ENCODE data around the gene MAP2. TPM values are rescaled to one million over a fixed set of nuclear protein-coding genes. Genes with fewer than 3 reads are reported as not detected.

Gene MAP2
- total and polyA plus RNA-seq, 2 donors (not counting 3 experiments of a cell fraction or from before 2014, with no cell fraction given), result 19.4 to 46.1 TPM

- Histone ChIP-seq H4K20me1 (replicated peaks; ENCODE audit: control insufficient read depth, extremely low read depth, insufficient read depth, low read length) (no peaks in the 10 kb centered on the region), H3K9me3 (replicated peaks; ENCODE audit: control insufficient read depth, insufficient read depth, low read length) (no peaks in the 10 kb centered on the region), H3K9ac (replicated peaks; ENCODE audit: extremely low read depth, insufficient read depth, low read length) (peak overlapping the region; percentile 29), H3K4me1 (ENCODE audit: control insufficient read depth, extremely low read depth, insufficient read depth, low read length) (peaks cover 42% of the 10 kb centered on the region), H3K27me3 (ENCODE audit: control insufficient read depth in 2 of 2, insufficient read depth in 2 of 2, low read length in 2 of 2) (no peaks in the 10 kb centered on the region), H3K4me2 (ENCODE audit: insufficient read depth, low read length) (peak overlapping the region; percentile 74), H3K79me2 (ENCODE audit: control insufficient read depth, insufficient read depth, low read length) (no peaks in the 10 kb centered on the region), H2AFZ (ENCODE audit: low read depth, low read length) (peak overlapping the region; percentile 53), H3K9me1 (replicated peaks; ENCODE audit: control insufficient read depth, extremely low read depth, insufficient read depth, low read length) (no peaks in the 10 kb centered on the region), H3K27ac (ENCODE audit: insufficient read depth, low read depth, low read length) (peak overlapping the region; percentile 54), H3K4me3 (replicated peaks in 1 of 3; ENCODE audit: insufficient read depth in 1 of 3, low read depth in 1 of 3, low read length in 3 of 3) (no peak overlapping the region), H3K36me3 (ENCODE audit: control insufficient read depth in 2 of 2, extremely low read depth in 1 of 2, insufficient read depth in 2 of 2, low read length in 2 of 2) (no peaks in the 10 kb centered on the region)
- intact Hi-C loops (cut with micrococcal nuclease), result loop anchor here (1.0 kb wide), 1 partner anchor 51 kb away; no protein-coding TSS in a partner anchor
- TSS peak; percentile 82 for BruUV-seq (replicated peaks)
- POLR2A ChIA-PET, result interaction anchor here (0.6 kb wide), 1 partner anchor 23 kb away, joined by 3 read pairs; no protein-coding TSS in a partner anchor
- FAIRE-seq, result no peak
- CTCF ChIA-PET, result interaction anchor here (0.7 to 7.8 kb wide), 3 partner anchors 34 to 108 kb away, joined by 3 to 60 read pairs (median 4); partner anchors contain the start of gene MAP2
- dilution Hi-C loops (cut with MboI; ENCODE audit: extremely low pct_ligation_motif_present, low sequenced_read_pairs), result no loop called here
- TF ChIP-seq POLR2AphosphoS5 (IDR thresholded peaks at IDR 0.05; ENCODE audit: insufficient read depth, low read depth, low read length), result no peak
- no peak for TF ChIP-seq GATA2 (IDR thresholded peaks at IDR 0.05; ENCODE audit: insufficient read depth, insufficient read length, low read depth, low read length)
- no peak for TF ChIP-seq EZH2 (IDR thresholded peaks at IDR 0.05; ENCODE audit: borderline replicate concordance, low read depth, low read length, severe bottlenecking)
- no peak for TF ChIP-seq POLR2A (IDR thresholded peaks at IDR 0.05; ENCODE audit: low read depth, low read length)
- no peak for TF ChIP-seq MYC (IDR thresholded peaks at IDR 0.05; ENCODE audit: low read depth, low read length)
- no peak for TF ChIP-seq FOS (IDR thresholded peaks at IDR 0.05; ENCODE audit: borderline replicate concordance, insufficient read depth, low read length)
- no peak for TF ChIP-seq JUN (IDR thresholded peaks at IDR 0.05; ENCODE audit: borderline replicate concordance, insufficient read depth, insufficient read length, low read depth)
- TF ChIP-seq CTCF (IDR thresholded peaks at IDR 0.05; ENCODE audit: extremely low read depth in 1 of 2, insufficient read depth in 1 of 2, low read depth in 1 of 2, low read length in 2 of 2), result no peak
- no peak for TF ChIP-seq MAX (IDR thresholded peaks at IDR 0.05; ENCODE audit: insufficient read depth, insufficient read length)
- peak; percentile 80 for DNase-seq (ENCODE audit: low read depth, low spot score)
These were observed 50.1 kb downstream of the MAP2 start for GRCh38 chr2:209473930-209474419.

All from endothelial cell of umbilical vein (primary cell).